ENCODE results near the gene HDAC4. TPM values are rescaled to one million over a fixed set of nuclear protein-coding genes. Genes with fewer than 3 reads are reported as not detected.

Gene HDAC4
- polyA plus RNA-seq, 1 donor (not counting 4 experiments of a cell fraction or from before 2014, with no cell fraction given), result 2.9 TPM

- no peaks in the 10 kb centered on the region for H3K79me2 ChIP-seq (ENCODE audit: control insufficient read depth, insufficient read depth, low read length)
- H3K36me3 ChIP-seq (ENCODE audit: control insufficient read depth in 2 of 2, extremely low read depth in 1 of 2, insufficient read depth in 2 of 2, low read length in 2 of 2), result peaks cover 4 to 5% of the 10 kb centered on the region in 2 experiments
- H3K27ac ChIP-seq (ENCODE audit: control insufficient read depth, insufficient read depth, low read length), result no peak overlapping the region
- H3K4me2 ChIP-seq (ENCODE audit: control insufficient read depth, extremely low read depth, insufficient read depth, low read depth, low read length), result no peak overlapping the region
- H2AFZ ChIP-seq (ENCODE audit: control insufficient read depth, low read length), result no peak overlapping the region
- H3K9ac ChIP-seq (ENCODE audit: control insufficient read depth, extremely low read depth, insufficient read depth, low read length), result no peak overlapping the region
- H3K27me3 ChIP-seq (ENCODE audit: control insufficient read depth, extremely low read depth, insufficient read depth, low read length), result no peaks in the 10 kb centered on the region
- dilution Hi-C loops (cut with MboI; ENCODE audit: extremely low pct_ligation_motif_present, low sequenced_read_pairs), result no loop called here
- no peaks in the 10 kb centered on the region for H3K9me3 ChIP-seq (ENCODE audit: control insufficient read depth, low read depth, low read length)
- peaks cover 5% of the 10 kb centered on the region for H3K4me1 ChIP-seq (ENCODE audit: control insufficient read depth, extremely low read depth, insufficient read depth, low read length)
- DNase-seq (ENCODE audit: low read depth, low spot score) (no peak), FAIRE-seq (no peak)
- TF ChIP-seq EZH2 (IDR thresholded peaks at IDR 0.05; ENCODE audit: low read length), result no peak
- H3K9me1 ChIP-seq (ENCODE audit: control insufficient read depth, extremely low read depth, insufficient read depth, low read length), result peaks cover 2% of the 10 kb centered on the region
- no peaks in the 10 kb centered on the region for H4K20me1 ChIP-seq (ENCODE audit: control insufficient read depth, extremely low read depth, insufficient read depth, low read length)
- no peak overlapping the region for H3K4me3 ChIP-seq (ENCODE audit: control insufficient read depth in 2 of 3, extremely low read depth in 1 of 3, insufficient read depth in 2 of 3, low read depth in 1 of 3, low read length in 3 of 3)
These were observed 247.9 kb downstream of the HDAC4 start for GRCh38 chr2:239152916-239153305.

- no peaks in the 10 kb centered on the region for H3K9me1 ChIP-seq (ENCODE audit: control insufficient read depth, extremely low read depth, insufficient read depth, low read length)
- no peak overlapping the region for H2AFZ ChIP-seq (ENCODE audit: control insufficient read depth, low read length)
- no peaks in the 10 kb centered on the region for H3K9me3 ChIP-seq (ENCODE audit: control insufficient read depth, low read depth, low read length)
- TF ChIP-seq, protein P1, sequence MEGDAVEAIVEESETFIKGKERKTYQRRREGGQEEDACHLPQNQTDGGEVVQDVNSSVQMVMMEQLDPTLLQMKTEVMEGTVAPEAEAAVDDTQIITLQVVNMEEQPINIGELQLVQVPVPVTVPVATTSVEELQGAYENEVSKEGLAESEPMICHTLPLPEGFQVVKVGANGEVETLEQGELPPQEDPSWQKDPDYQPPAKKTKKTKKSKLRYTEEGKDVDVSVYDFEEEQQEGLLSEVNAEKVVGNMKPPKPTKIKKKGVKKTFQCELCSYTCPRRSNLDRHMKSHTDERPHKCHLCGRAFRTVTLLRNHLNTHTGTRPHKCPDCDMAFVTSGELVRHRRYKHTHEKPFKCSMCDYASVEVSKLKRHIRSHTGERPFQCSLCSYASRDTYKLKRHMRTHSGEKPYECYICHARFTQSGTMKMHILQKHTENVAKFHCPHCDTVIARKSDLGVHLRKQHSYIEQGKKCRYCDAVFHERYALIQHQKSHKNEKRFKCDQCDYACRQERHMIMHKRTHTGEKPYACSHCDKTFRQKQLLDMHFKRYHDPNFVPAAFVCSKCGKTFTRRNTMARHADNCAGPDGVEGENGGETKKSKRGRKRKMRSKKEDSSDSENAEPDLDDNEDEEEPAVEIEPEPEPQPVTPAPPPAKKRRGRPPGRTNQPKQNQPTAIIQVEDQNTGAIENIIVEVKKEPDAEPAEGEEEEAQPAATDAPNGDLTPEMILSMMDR (optimal IDR thresholded peaks at IDR 0.05 in 1 of 3, IDR thresholded peaks at IDR 0.05 in 1 of 3, conservative IDR thresholded peaks at IDR 0.05 in 1 of 3; ENCODE audit: extremely low read depth in 1 of 3, insufficient read depth in 2 of 3, low read length in 3 of 3), result no peak
- no peak for TF ChIP-seq EZH2 (IDR thresholded peaks at IDR 0.05; ENCODE audit: low read length)
- peaks cover 4 to 5% of the 10 kb centered on the region in 2 experiments for H3K36me3 ChIP-seq (ENCODE audit: control insufficient read depth in 2 of 2, extremely low read depth in 1 of 2, insufficient read depth in 2 of 2, low read length in 2 of 2)
- H3K4me1 ChIP-seq (ENCODE audit: control insufficient read depth, extremely low read depth, insufficient read depth, low read length), result no peaks in the 10 kb centered on the region
- no peaks in the 10 kb centered on the region for H3K27me3 ChIP-seq (ENCODE audit: control insufficient read depth, extremely low read depth, insufficient read depth, low read length)
- H3K4me2 ChIP-seq (ENCODE audit: control insufficient read depth, extremely low read depth, insufficient read depth, low read depth, low read length), result no peak overlapping the region
- no peak for DNase-seq (ENCODE audit: low read depth, low spot score)
- H4K20me1 ChIP-seq (ENCODE audit: control insufficient read depth, extremely low read depth, insufficient read depth, low read length), result no peaks in the 10 kb centered on the region
- H3K4me3 ChIP-seq (ENCODE audit: control insufficient read depth in 2 of 3, extremely low read depth in 1 of 3, insufficient read depth in 2 of 3, low read depth in 1 of 3, low read length in 3 of 3), result no peak overlapping the region
- no peaks in the 10 kb centered on the region for H3K79me2 ChIP-seq (ENCODE audit: control insufficient read depth, insufficient read depth, low read length)
- dilution Hi-C loops (cut with MboI; ENCODE audit: extremely low pct_ligation_motif_present, low sequenced_read_pairs), result no loop called here
- no peak overlapping the region for H3K9ac ChIP-seq (ENCODE audit: control insufficient read depth, extremely low read depth, insufficient read depth, low read length)
- no peak overlapping the region for H3K27ac ChIP-seq (ENCODE audit: control insufficient read depth, insufficient read depth, low read length)
- no peak for FAIRE-seq
These were observed 248.4 kb downstream of the HDAC4 start for GRCh38 chr2:239152239-239152915.
